Measurements from ENCODE around the gene SCG5.

DNA sequence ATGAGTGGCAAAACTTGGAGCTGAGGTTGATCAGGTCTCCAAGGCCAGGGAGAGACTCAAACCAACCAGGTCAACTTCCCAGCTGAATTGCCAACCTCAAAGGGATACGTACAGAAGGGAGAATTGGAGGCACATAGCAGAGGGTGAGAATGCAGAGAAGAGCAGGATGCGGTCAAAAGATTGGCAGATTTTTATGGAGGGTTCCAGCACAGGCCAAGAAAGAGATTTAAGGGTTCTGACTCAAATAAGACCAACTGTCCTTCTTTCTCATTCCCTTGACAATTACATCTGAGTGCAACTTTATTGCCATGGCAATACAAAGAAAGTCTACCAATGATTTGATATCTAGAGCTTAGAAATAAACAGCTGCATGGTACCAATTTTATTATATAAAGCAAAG is 33.2 kb downstream of the SCG5 start:
- TF ChIP-seq POLR2A (IDR thresholded peaks at IDR 0.05) (no peak), CTCF (IDR thresholded peaks at IDR 0.05) (no peak)

All from right lobe of liver (tissue), 4 donors.